Measurements from ENCODE around the gene TMEM86A. TPM values are rescaled to one million over a fixed set of nuclear protein-coding genes. Genes with fewer than 3 reads are reported as not detected.

TMEM86A gene
- total and polyA plus RNA-seq, 2 donors (not counting 3 experiments of a cell fraction or from before 2014, with no cell fraction given), result 2.1 to 2.6 TPM

DNA sequence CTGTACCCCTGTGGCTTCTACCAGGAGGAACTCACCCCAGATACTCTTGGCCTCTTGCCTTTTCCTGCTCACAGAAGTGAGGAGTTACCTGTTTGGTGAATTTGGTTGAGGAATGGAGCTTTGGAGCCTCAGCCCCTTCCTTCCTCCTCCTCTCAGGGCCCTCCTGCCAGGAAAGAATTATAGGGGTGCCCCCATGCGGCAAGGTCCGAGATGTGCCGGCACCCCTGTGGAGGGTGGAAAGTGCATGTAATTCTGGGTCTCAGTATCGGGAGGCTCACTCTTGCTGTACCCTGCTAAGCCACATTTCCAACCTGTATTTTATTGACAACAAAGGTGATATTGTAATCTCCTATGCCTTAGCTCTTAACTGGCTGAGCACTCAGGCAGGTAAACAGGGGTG lies 41.1 kb downstream of the TMEM86A start:
- ChIA-PET POLR2A (no interaction called here), CTCF (interaction anchor here (1.4 to 5.5 kb wide), 4 partner anchors 8 to 25 kb away, joined by 11 to 43 read pairs (median 18); no protein-coding TSS in a partner anchor)
- no peak overlapping the region for H3K4me3 ChIP-seq (replicated peaks in 1 of 3; ENCODE audit: insufficient read depth in 1 of 3, low read depth in 1 of 3, low read length in 3 of 3)
- H3K9me1 ChIP-seq (replicated peaks; ENCODE audit: control insufficient read depth, extremely low read depth, insufficient read depth, low read length), result no peaks in the 10 kb centered on the region
- H2AFZ ChIP-seq (ENCODE audit: low read depth, low read length), result no peak overlapping the region
- dilution Hi-C loops (cut with MboI; ENCODE audit: extremely low pct_ligation_motif_present, low sequenced_read_pairs), result no loop called here
- no peaks in the 10 kb centered on the region for H3K36me3 ChIP-seq (ENCODE audit: control insufficient read depth in 2 of 2, extremely low read depth in 1 of 2, insufficient read depth in 2 of 2, low read length in 2 of 2)
- intact Hi-C loops (cut with micrococcal nuclease), result no loop called here
- DNase-seq (ENCODE audit: low read depth, low spot score) (no peak), FAIRE-seq (no peak)
- no peaks in the 10 kb centered on the region for H3K79me2 ChIP-seq (ENCODE audit: control insufficient read depth, insufficient read depth, low read length)
- H3K4me1 ChIP-seq (ENCODE audit: control insufficient read depth, extremely low read depth, insufficient read depth, low read length), result no peaks in the 10 kb centered on the region
- H3K27ac ChIP-seq (ENCODE audit: insufficient read depth, low read depth, low read length), result no peak overlapping the region
- BruUV-seq (replicated peaks), result no TSS peak
- H3K9ac ChIP-seq (replicated peaks; ENCODE audit: extremely low read depth, insufficient read depth, low read length), result no peak overlapping the region
- peaks cover 0 to 3% of the 10 kb centered on the region in 2 experiments for H3K27me3 ChIP-seq (ENCODE audit: control insufficient read depth in 2 of 2, insufficient read depth in 2 of 2, low read length in 2 of 2)
- H4K20me1 ChIP-seq (replicated peaks; ENCODE audit: control insufficient read depth, extremely low read depth, insufficient read depth, low read length), result no peaks in the 10 kb centered on the region
- no peaks in the 10 kb centered on the region for H3K9me3 ChIP-seq (replicated peaks; ENCODE audit: control insufficient read depth, insufficient read depth, low read length)
- no peak overlapping the region for H3K4me2 ChIP-seq (ENCODE audit: insufficient read depth, low read length)
- no peak for TF ChIP-seq FOS (IDR thresholded peaks at IDR 0.05; ENCODE audit: borderline replicate concordance, insufficient read depth, low read length)
- TF ChIP-seq, protein P1, sequence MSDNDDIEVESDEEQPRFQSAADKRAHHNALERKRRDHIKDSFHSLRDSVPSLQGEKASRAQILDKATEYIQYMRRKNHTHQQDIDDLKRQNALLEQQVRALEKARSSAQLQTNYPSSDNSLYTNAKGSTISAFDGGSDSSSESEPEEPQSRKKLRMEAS (IDR thresholded peaks at IDR 0.05; ENCODE audit: insufficient read depth, insufficient read length), result no peak
- TF ChIP-seq MYC (IDR thresholded peaks at IDR 0.05; ENCODE audit: low read depth, low read length), result no peak
- TF ChIP-seq, protein P2, sequence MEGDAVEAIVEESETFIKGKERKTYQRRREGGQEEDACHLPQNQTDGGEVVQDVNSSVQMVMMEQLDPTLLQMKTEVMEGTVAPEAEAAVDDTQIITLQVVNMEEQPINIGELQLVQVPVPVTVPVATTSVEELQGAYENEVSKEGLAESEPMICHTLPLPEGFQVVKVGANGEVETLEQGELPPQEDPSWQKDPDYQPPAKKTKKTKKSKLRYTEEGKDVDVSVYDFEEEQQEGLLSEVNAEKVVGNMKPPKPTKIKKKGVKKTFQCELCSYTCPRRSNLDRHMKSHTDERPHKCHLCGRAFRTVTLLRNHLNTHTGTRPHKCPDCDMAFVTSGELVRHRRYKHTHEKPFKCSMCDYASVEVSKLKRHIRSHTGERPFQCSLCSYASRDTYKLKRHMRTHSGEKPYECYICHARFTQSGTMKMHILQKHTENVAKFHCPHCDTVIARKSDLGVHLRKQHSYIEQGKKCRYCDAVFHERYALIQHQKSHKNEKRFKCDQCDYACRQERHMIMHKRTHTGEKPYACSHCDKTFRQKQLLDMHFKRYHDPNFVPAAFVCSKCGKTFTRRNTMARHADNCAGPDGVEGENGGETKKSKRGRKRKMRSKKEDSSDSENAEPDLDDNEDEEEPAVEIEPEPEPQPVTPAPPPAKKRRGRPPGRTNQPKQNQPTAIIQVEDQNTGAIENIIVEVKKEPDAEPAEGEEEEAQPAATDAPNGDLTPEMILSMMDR (IDR thresholded peaks at IDR 0.05; ENCODE audit: extremely low read depth in 1 of 2, insufficient read depth in 1 of 2, low read depth in 1 of 2, low read length in 2 of 2), result no peak
- no peak for TF ChIP-seq GATA2 (IDR thresholded peaks at IDR 0.05; ENCODE audit: insufficient read depth, insufficient read length, low read depth, low read length)
- no peak for TF ChIP-seq POLR2A (IDR thresholded peaks at IDR 0.05; ENCODE audit: low read depth, low read length)
- no peak for TF ChIP-seq POLR2AphosphoS5 (IDR thresholded peaks at IDR 0.05; ENCODE audit: insufficient read depth, low read depth, low read length)
- no peak for TF ChIP-seq EZH2 (IDR thresholded peaks at IDR 0.05; ENCODE audit: borderline replicate concordance, low read depth, low read length, severe bottlenecking)
- TF ChIP-seq JUN (IDR thresholded peaks at IDR 0.05; ENCODE audit: borderline replicate concordance, insufficient read depth, insufficient read length, low read depth), result no peak

Measured in endothelial cell of umbilical vein (primary cell).